ENCODE data around the gene CEP112.

Gene CEP112

DNA sequence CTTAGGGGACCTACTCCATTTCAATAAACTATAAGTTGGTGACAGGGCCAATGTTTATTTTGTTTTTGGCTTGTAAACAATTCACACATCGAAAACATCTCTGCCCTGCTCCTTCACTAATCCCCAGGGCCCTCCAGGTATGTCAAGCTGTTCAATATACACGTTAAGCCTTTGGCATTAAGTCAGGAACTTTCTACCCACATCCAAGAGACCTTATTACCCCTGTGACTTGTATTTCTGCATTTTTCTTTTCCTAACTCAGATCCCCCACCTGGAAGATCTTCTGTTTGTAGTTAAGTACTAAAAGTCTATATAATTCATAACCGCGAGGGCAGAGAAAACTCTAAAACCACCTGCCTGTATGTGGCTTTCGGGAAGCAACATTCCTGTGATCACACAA, 523.7 kb downstream of the CEP112 start:
- no peak for DNase-seq

DNA sequence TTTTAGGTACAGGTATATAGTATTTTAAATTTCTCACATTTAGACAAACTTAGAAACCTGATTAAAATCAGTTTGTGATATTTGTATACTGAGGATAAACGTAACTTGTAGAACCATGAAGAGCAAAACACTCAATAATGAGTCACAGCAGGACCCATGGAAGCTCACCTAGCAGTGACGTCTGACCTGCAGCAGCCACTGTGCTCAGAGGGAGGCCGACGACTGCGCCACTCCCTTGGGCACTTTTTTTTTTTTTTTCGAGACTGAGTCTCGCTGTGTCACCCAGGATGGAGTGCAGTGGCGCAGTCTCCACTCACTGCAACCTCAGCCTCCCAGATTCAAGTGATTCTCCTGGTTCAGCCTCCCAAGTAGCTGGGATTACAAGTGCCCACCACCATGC, 524.3 kb downstream of the CEP112 start:
- DNase-seq, result no peak

DNA sequence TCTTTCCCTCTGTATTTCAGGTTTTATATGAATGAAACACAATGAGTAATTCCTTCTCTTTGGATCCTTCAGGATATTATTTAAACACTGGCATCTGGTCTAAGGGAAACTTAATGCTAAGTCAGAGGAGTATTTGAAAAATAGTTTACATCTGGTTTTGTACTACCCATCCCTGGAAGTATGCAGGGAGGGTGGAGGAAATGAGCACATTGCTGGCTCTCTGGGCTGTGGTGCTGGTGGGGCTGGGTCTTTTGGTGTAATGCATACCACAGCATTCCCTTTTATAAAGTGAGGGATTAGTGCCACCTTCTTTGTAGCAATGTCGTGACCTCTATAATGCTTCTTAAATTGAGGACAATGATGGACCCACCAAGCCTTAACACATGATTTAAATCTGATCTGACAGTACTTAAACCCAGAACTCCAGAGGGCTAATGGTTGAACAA, 525.0 kb downstream of the CEP112 start:
- no peak for DNase-seq

DNA sequence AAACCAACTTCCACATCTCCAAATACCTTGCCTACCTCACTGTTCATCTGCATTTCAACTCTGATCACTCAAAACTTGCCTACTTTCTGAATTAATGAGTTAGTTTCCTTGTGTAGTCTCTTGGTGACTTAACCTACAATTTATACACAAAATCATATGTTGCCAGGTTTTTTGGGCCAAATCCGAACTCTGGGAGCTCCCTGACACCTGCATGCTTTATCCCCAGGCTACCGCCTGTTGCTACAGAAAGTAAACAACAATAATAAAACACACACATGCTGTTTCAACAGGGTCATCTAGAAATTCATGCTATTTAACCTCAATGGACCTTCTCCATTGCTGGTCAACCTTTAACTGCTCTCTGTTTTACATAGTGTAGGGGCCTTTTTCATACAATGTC, 526.0 kb downstream of the CEP112 start:
- no peak for DNase-seq

DNA sequence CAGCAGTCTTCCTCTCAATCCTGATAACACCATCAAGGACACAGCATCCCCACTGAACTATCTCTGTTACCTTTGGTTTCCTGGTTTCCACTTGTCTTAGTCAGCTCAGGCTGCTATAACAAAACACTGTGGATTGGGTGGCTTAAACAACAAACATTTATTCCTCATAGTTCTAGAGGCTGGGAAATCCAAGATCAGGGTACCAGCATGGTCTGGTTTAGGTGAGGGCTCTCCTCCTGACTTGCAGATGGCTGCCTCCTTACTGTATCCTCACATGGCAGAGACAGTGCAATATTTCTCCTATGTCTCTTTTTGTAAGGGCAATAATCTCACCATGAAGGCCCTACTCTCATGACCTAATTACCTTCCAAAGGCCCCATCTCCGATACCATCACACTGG, 527.2 kb downstream of the CEP112 start:
- DNase-seq, result no peak

DNA sequence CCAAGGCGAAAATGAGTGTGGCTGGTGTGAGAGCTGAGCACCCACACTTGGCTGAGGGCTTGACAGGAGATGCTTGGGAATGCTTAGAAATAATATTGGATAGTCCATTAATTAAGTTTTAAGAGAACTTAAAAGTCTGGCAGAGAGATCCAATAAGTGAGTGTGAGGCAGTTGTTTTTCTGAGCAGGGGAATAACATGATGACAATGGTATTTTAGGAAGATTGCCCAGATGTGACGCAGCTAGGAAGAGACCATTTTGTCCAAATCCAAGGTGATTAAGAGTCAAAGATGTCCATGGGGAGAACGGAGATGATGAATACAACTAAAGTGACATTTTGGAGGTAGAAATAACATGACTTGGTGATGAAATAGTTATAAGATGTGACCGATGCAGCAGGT, 527.7 kb downstream of the CEP112 start:
- no peak for DNase-seq

DNA sequence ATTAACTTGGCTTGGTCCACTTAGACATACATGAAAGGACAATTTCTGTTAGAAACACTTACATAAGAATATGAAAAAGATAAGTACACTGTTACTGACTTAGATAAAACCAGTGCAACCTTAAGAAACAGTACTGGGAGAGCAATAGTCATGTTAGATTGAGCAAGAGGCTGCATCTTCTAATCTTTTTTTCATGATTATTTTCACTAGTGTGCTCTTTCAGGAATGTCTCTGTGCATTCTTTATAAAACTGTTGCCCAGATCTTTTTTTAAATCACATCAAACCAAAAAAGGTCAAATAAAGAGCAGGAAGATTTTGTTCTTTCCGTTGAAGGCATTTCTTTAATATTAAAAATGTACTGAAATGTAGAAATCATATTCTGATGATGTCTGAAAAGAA, 529.7 kb downstream of the CEP112 start:
- DNase-seq, result no peak

DNA sequence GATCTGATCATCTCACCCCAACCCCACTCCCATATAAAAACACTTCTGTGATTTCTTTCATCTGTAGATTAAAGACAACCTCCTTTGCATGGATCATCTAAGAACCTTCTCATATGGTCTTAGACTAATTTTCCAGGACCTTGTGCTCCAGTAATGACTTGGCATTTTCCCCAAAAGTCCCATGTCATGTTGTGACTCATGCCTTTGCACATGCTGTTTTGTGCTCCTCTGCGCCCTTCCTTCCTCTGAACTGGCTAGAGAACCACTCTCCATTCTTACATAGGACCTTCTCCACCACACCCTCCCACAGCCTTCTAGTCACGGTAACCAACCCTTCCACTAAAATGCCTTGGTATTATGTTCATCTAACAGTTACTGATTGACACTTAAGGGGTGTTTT, 531.0 kb downstream of the CEP112 start:
- no peak for DNase-seq

DNA sequence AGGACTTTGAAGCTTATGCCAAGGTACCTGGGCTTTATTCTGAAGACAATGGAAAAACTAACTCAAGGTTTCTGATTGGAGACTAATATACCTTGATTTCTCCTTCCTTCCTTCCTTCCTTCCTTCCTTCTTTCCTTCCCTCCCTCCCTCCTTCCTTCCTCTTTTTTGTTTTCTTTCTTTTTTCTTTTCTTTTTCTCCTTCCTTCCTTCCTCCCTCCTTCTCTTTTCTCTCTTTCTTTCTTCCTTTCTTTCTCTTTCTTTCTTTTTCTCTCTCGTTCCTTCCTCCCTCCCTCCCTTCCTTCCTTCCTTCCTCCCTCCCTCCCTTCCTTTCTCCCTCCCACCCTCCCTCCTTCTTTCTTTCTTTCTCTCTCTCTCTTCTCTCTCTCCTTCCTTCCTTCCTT, 531.9 kb downstream of the CEP112 start:
- no peak for DNase-seq

DNA sequence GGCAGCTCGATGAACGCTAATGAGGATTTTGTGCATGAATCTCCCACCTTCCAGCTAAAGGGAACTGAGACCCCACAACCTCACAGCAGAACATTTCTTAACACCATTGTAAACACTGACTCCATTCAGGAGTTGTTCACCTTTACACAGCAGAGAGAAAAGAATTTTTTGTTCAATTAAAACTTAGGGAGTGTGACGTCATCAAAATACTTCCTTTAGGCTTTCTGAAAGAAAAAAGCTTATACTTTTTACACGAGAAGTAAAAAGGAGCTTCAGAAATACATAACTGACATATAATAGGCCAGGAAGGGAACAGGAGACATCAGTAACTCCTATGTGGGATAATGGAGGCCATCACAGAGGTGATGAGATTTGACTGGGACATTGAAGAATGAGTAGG, 532.4 kb downstream of the CEP112 start:
- no peak for DNase-seq

DNA sequence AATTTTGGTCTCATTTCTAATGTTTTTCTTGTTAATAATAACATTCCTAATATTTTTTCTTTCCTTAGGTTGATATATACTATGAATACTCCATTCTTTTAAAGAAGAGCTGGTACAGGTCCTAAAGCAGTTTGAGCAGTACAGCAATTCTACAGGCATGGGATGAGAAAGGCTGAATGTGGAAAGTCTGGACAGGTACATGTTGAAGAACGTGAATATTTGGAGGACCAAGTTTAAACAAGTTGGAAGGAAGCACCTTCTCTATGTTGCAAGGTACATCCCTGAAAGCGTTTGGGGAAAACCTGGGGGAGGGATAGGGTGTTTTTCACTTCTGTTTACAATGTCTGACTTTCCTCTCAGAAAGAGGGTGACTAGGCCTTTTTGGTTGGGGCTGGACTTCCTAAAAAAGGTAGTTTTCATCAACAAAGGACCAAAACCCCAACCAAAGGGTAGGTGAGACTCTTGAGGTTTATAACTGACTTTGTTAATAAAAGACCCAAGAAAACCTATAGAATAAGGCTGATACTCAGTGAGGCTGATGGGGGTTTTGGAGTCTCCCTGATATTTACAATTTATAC, 534.6 kb downstream of the CEP112 start:
- DNase-seq, result no peak

DNA sequence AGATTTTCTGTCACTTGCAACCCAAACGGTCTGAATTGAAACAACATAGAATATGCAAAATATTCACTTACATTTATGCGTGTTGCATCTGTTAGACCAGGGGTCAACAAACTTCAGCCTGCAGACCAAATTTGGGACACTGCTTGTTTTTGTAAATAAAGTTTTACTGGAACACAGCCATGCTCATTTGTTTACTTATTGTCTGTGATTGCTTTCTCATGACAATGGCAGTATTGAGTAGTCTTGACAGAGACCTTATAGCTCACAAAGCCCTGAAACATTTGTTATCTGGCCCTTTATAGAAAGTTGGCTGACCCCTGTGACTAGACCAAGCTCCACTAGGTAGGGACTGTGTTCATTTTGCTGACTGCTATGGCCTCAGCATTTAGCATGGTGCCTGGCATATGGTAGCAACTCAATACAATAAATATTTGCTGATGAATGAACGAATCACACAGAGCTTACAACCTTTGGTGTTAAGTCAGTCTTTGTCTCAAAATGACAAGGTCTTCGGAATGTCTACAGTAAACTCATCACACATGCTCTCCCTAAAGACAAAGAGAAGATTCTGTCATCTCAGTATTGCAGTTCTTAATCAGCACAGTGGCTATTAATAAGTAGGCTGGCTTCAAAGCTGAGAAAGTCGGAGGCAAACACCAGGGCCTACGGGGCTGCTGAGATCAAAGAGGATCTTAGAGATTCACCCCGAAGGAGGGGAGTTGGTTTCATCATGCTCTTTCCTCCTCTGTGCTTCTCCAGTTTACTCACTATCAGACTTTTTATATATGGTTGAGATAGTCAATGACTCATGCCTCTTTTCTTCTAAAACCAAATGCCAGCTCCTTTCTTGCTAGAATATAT, 535.3 kb downstream of the CEP112 start:
- no peak for DNase-seq

DNA sequence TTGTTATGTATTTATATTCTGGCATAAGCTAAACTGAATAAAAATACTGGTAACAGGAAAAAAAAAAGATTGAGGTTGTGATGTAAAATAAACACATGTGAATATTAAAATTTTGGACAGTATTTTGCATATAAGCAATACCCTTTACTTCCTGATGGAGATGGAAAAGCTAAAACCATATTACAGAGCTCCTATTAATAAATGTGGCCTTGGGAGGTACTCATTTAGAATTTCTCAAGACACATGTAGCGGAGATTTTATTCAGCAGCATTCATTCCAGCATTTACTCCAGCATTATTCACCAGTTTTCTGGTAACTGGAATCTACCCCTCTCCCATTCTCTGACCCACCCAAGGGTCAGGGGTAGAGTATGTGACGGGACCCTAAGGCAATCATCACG, 536.2 kb downstream of the CEP112 start:
- DNase-seq, result no peak

DNA sequence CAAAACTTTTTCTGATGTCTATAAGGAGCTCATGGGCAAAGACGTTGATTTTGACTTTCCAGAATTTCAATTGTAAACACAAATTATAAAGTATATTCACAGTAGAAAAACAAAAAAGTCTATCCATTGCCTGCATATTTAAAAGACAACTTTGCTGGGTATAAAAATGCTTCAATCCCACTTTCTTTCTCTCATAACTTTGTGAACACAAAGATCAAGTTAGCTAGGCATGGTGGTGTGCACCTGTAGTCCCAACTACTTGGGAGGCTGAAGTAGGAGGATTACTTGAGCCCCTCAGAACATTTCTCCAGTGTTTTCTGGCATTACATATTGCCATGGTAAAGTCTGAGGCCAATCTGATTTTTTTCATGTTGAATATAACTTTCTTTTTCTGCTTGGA, 547.4 kb downstream of the CEP112 start:
- DNase-seq, result no peak

DNA sequence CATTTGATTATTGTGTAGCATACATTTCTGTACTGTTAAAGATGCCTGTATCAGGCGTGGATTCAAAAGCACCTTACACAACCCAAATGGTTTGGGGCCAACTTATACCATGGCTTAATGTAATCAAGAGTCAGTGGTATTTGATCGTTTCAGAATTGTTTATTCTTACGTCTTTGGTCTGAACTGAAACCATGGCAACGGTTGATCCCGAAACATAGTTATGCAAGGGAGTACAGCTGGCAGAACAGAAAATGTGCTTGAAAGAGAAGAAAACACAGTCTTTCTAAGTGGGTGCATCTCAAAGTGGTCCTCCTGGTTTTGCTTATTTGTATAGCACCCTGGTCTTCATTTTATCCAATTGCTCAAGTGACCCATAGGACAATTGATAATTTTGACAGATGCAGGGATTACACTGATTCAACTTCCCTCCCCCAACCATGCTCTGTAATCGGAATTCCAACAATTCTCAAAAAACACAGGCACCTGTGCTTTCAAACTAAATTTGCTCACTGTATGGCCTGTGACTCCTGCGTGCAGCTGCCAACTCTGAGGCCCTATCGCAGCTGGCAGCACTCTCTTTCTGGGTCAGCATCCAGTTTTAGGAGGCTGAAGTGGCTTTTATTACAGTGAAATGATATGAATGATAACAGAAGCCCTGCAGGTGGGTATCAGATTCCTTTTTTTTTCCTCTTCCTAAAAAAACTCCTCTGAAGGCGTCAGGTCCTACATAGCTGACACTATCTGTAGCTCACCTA, 553.5 kb downstream of the CEP112 start:
- no peak for DNase-seq

DNA sequence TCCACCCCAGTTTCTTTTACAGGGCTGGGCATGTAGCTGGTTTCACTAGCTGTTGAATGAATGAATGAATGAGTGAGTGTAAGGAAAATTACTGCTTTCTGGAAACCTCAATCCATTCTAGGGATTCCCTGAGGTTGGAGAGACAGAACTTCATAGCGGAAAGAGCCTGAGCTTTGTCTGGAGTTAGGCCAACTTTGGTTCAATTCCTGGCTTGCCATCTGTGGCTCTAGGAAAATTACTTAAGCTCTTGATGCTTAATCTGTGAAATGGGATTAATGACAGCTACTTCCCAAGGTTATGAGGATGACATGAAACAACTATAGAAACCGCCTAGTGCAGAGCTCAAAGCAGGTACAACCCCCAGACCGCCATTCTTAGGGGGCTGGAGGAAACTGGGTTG, 554.1 kb downstream of the CEP112 start:
- no peak for DNase-seq

DNA sequence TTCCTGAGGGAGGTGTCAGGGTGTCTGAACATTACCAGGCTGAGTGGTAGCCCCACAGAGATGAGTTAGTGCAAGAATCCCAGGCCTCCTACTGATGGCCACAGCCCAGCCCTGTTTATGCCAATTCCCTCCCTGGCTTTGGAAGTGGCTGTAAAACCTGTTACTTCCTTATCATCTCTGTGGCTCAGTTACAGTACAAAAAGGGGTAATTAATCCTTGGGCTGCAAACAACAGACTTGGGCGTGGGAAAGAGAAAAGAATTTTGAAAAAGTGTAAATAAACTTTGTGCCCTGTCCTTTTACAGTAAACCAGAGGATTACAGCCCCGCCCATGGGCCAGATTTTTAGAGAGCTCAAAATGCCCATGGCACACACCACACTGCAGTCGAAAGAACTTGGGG, 557.4 kb downstream of the CEP112 start:
- no peak for DNase-seq

DNA sequence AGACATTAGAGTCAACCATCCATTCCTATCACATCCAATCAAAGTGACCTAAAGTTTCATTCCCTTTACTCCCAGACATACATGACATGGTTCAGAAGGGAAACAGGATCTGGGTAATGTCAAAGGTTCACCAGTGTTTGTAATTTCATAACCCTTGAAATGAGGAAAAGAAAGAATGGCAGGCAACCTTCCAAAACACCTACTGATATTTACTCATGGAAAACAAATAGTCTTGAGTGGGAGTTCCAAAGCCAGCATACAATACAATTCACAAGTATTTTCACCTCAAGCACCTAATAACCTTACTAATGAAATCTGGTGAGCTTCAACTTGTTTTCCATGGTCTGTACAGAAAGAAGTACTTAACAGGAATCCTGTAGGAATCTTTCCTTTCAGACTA, 557.9 kb downstream of the CEP112 start:
- no peak for DNase-seq

DNA sequence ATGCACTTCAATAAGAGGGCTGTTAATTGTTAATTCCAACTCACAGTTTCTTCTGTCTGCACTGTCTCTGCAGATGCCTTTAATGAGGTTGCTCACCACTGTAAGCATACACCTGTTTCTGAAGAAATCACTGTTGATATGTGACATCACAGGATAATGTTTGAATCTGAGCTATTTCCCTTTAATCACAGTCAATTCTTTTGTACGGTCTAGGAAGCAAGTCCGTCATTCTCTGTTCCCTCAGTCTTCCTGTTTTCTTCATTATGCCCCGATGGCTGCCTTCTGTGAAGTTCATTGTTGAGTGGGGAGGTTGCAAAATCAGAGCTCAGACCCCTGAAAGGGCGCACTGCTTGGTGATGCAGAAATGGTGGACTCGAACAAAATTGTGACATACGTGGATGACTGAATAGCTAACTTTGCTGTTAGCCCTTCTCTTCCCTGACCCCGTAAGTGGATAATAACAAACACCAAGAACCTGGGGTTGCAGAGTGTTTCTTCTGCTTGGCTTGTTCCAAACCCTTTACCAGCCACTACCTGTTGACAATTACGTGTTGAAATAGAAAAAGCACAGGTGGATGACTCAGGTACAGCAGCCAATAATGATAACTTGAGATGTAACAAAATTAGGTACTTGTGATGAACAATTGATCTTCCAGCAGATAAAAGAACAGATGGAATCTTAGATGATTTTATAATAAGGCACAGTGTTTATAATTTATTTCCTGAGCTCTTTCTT, 558.6 kb downstream of the CEP112 start:
- no peak for DNase-seq

DNA sequence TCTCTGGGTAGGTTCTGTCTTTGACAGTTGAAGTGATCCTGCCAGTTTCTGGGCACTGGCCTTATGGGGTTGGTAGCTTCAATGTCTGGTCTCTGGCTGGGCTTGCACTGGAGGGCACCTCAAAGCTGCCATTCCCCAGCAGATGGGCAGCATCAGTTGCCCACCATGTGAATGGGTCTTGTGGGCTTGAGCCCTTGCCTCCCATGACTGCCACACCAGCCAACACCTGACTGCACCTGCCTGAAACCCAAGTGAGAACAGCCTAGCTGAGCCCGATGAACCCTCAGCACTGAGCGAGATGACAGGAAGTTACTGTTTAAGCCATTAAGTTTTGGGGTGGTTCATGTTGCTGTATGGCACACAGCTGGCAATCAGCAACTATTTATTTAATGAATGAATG, 561.4 kb downstream of the CEP112 start:
- DNase-seq, result no peak

DNA sequence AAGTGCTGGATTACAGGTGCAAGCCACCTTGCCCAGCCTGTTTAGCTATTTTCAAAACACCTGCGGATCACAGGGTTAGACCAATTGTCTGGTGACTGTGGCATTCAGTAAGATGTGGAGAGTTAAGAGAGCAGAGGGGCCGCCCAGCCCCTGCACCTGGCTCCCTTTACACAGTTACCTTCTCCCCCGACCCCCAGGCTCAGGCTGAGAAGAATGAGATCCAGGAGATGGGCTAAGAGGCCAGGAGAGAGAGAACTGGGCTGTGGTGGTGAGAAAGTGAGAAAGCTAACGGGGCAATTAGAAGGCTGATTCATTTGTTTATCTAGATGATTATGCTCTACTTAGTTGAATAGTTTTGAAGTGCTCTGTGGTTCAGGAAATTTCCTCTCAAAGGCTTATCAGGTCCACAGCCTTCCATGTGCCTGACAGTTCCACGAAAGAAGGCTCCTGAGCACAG, 562.7 kb downstream of the CEP112 start:
- no peak for DNase-seq

DNA sequence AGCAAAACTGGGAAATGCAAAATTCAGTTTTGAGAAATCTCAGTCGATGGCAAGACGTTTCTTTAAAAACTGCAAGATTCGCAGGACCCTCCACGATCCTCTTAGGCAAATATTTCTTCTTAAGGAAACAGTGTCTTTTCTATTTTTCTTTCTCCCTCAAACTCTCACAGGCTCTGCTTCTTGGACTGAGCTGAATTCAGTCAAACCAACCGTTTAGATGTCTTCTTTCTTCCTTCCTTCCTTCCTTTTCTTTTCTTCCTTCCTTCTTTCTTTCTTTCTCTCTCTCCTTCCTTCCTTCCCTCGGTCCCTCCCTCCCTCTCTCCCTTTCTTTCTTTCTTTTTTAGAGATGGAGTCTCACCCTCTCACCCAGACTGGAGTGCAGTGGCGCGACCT, 563.3 kb downstream of the CEP112 start:
- DNase-seq, result no peak
